ENCODE results near the gene CRYBG3.

Gene CRYBG3

DNA sequence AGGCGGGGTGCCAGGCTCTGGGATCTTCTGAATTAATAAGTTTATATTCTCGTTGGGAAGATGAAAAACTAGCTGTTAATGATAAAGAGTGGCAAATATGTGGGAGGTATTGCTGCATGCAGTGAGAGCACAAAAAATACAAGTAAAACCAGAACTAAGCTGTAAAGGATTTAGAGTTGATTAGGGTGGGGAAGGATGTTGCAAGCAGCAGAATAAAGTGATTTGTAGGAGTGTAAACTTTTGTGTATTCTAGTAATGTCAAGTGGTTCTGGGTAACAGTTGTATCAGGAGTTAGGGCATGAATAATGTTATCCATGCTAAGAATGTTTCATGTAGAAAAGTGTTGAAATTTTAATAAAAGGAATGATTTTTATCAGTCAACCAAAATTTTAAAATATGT, 18.1 kb downstream of the CRYBG3 start:
- DNase-seq = no peak

GRCh38 chr3:97841304-97841703, 19.5 kb downstream of the CRYBG3 start:
- DNase-seq = no peak

DNA sequence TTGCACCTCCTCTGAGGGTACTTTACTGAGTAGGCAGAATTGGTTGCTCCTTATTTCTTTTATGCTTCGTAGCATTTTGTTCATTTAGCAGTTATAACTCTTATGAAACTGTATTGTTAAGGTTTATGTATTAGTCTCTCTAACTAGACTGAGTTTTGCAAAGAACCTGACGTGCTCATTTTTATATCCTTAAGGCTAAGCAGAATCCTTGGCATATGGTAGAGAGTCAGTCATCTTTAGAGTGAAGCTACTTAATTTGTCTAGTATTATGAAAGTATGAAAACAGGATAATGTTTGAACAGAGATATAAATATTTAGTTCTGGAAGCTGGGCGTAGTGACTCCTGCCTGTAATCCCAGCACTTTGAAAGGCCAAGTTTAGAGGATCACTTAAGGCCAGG, 20.1 kb downstream of the CRYBG3 start:
- no peak for DNase-seq

DNA sequence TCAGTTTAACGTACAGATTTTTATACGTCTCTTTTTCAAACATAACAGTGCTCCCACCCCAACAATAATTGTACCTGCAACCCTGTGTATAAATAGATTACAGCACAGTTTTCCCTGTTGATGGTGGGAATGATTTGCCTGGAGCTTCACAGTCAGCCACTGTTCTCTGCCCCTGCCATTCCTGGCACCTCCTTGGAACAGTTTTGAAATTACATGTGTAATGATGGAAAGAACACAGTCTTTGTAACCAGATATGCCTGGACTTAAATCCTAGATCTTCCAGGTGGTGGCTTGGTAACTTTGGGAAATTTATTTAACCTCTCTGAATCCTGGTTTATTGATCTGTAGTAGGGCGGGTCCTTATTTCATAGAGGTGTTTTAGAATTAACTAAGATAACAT, 27.0 kb downstream of the CRYBG3 start:
- no peak for DNase-seq

DNA sequence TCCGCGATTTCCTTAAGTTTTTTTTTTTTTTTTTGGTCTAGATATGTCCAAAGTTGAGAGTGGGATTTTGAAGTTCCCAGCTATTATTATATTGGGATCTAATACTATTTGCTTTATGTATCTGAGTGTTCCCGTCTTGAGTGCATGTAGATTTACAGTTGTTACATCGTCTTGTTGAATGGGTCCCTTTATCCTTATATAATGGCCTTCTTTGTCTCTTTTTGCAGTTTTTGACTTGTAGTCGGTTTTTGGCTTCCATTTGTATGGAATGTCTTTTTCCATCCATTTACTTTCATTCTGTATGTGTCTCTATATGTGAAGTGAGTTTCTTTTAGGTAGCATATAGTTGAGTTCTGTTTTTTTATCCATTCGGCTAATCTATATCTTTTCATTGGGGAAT, 35.6 kb downstream of the CRYBG3 start:
- DNase-seq = no peak

DNA sequence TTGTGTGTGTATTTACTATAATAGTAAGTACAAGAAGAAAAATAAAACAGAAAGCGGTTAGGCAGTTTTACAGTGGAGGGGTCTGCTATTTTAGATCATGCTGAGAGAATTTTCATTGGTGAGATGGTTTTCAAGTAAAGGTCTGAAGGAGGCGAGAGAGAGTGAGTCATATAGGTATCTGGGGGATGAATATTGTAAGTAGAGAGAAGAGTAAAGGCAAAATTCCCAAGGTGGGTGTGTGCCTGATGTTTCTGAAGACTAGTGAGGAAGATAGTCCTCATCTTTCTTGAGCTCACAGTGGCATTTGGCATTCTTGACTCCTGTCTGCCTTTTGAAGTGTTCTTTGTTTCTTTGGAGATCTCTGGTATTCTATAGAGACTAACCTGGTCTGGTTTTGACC, 38.6 kb downstream of the CRYBG3 start:
- DNase-seq = no peak

DNA sequence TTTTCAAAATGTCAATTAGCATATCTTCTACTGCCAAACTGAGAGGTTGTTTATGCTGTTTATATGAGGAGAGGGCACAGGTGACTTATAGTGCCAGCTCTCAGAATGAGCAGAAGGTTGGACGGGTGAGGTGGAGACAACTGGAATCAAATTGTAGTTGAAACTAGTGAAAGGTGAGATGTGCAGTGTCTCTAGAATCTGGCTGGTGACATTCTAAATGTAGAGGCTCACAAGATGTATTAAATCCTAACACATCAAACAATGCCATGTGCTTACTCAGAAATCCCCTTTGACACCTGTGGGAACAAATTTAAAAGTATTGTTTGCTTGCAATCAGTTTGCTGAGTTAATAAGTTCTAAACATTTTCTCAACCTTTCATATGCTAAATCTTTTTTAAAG, 40.8 kb downstream of the CRYBG3 start:
- DNase-seq = no peak

DNA sequence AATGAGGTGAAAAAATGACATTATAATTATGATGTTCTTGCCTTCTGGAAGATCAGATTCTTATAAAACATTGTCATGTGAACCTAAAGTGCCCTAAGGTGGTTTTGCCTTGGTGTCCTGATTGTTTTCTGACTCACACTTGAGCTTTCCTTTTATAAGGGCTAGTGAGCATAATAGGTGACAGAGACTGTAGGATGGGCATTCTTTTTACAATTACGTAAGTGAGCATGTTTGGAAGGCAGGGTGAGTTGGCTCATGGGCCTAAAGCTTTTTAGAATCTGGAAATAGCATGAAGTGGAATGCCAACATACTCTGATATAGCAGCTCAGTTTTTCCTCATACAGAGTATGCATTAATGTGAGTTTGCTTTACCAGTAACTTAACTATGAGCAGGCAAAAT, 41.2 kb downstream of the CRYBG3 start:
- no peak for DNase-seq

GRCh38 chr3:97863775-97864174, 42.0 kb downstream of the CRYBG3 start:
- DNase-seq = no peak

- no peak for DNase-seq
Measured at GRCh38 chr3:97871186-97871585, 49.4 kb downstream of the CRYBG3 start.

DNA sequence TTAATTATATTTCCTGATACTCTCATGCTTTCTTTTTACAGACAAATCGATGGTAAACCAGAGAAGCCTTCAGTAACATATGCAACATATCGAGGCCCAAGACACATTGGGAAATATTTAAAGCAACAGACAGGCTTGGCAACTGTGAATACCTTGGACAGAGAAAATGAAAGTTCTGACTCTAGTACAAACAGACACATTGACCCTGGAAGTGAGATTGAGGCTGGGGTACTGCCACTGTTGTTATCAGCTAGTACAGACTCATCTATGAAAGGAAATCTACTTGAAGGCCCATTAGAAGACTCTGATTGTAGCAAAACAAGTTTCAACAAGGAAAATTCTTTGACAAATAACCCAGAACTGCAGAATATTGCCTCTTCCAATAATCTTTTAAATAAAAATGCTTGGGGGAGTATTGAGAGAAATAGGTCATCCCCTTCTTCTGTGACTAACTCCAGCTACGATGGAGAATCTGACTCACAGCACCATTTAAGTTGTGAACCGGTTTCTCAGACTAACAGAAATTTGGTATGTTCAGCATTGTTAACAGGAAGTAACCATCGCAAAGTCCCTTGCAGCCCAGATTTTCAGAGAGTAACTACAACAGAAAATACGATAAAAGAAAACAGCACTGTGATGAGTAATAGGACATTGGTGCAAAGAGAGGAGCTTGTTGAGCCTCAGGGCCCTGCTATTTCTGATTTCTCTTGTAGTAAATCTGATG, 50.2 kb downstream of the CRYBG3 start:
- DNase-seq = no peak

GRCh38 chr3:97872525-97873042, 50.8 kb downstream of the CRYBG3 start:
- DNase-seq = no peak

DNA sequence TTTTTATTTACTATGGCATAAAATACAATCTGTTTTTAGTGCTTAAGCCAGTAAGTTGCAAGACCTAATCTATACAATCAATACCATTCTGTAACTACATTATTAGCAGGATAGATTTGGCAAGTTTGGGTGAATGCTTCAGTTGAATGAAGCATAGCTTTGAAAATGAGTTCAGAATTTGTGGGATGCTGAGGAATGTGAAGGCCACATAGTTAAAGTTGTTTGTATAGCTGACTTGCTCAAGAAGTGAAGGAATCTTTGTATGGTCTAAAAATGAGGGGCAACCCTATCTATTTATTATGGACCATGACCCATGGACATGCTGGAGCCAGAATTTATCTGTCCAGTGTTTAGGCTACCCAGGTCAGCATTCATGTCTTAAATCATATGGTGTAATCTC, 58.5 kb downstream of the CRYBG3 start:
- DNase-seq = no peak

DNA sequence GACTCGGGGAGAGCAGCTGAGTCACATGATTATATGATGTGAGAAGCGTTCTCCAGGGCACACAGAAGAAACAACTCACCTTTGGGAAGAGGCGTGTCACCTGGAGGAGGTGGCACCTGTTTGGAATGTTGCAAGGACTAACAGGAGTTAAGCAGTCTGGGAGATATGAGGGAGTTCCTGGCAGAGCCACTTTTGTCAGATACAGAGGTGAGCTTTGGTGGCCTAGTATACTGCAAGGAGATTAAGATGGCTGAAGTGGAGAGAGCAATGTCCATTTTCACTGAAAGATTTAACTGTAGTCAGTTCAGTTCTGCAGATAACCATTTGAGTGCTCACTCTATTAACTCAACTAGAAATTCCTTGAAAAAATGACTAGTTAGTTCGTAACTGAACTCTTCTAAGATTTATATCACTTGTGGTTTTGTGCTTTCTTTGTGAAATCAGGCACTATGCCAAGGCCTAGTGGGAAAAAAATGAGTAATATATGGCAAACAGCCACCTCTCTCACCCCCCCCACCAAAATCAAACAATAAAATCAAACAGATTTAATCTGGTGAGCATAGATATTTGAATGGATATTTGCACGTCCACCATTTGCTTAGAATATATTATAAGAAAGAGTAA, 61.3 kb downstream of the CRYBG3 start:
- peak; percentile 46 for DNase-seq

DNA sequence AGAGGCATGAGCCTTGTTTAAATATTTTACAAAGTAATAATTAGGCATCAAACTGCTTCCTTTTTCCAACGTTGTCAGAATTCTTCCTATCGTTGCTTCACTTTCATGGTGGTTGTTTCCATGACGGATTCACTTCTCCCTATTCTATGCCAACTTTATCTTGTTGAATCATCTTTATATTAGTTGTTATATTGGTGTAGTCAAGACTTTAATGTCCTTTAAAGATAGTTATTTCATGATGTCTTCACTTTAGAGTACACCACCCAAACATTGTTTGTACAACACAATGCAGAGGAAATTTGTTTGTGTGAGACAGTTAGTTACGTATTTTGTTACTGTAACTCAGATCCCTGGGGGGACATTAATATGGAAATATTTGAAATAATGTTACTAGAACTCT, 61.9 kb downstream of the CRYBG3 start:
- no peak for DNase-seq

- no peak for DNase-seq
Measured at GRCh38 chr3:97884586-97885123, 62.8 kb downstream of the CRYBG3 start.

- no peak for DNase-seq
Measured at GRCh38 chr3:97885931-97886824, 64.4 kb downstream of the CRYBG3 start.

DNA sequence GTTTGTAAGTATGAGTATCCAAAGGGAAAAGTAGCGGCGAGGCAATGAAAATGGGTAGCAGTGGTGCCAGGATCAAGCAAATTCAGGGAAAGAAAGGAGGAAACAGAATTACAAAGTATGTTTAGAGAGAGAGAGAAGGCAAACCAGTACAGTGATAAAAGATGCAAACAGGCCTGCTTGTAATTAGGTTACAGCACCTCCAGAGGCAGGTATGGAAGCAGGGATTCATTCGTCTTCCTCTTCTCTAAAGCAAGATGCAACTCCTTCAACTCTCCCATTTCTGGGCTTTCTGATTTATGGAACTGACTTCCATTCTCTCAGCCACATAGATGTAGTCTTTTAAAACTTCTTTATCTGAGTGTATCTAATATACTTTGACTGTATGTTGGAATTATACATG, 68.0 kb downstream of the CRYBG3 start:
- DNase-seq = no peak

GRCh38 chr3:97892852-97893251, 71.0 kb downstream of the CRYBG3 start:
- DNase-seq = no peak

GRCh38 chr3:97895216-97895615, 73.4 kb downstream of the CRYBG3 start:
- no peak for DNase-seq

GRCh38 chr3:97896129-97896528, 74.3 kb downstream of the CRYBG3 start:
- no peak for DNase-seq

DNA sequence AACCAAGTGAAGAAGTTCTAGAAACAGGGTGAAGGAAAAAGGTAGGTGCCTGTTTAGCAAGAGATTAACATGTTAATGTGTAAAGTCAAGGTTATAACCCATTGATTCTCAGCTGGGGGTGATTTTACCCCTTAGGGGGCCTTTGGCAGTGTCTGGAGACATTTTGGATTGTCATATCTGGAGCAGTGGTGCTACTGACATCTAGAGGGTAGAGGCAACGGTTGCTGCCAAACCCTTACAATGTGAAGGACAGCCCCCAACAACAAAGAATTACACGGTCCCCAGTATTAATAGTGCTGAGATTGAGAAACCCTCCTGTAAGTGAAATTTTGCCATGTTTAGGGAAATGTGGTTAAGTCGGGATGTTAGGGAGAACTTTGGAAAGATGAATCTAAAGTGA, 74.7 kb downstream of the CRYBG3 start:
- no peak for DNase-seq

- DNase-seq = no peak
Measured at GRCh38 chr3:97899331-97899730, 77.5 kb downstream of the CRYBG3 start.
